Panc1 (cell line): ENCODE data around the gene REXO5. TPM values are rescaled to one million over a fixed set of nuclear protein-coding genes. Genes with fewer than 3 reads are reported as not detected.
A peak's percentile ranks its signal among the peaks of the same experiment; 100 is the strongest.

ENCODE experiments used
- ATAC-seq: fragments of 200-7000 bp; cut with Tn5 transposase; 2 replicates; pipeline ENCODE4 v1.9.1; 2020; ENCODE audit warnings: mild to moderate bottlenecking, moderate library complexity
- BruUV-seq: library from RNA; stranded (reverse); fragments of 400-500 nt; replicated peaks from 2 replicates; lab custom pipeline; 2021; lab: Mats Ljungman, UMichigan
- CTCF ChIA-PET: fragments of 300-600 bp; sonication (Branson Sonifier 250); formaldehyde crosslinking; loops from one replicate; lab custom pipeline; 2022; ENCODE audit warnings: antibody characterized with exemption; lab: Charles Lee
- POLR2A ChIA-PET: fragments of 300-600 bp; sonication (Branson Sonifier 250); formaldehyde crosslinking; loops from one replicate; lab custom pipeline; 2022; ENCODE audit warnings: antibody characterized with exemption; lab: Charles Lee
- DNase-seq: peaks from one replicate; pipeline ENCODE4 v3.0.0-alpha.2; 2010; ENCODE audit warnings: low read depth, low spot score
- H3K27ac ChIP-seq: 2 replicates; pipeline ENCODE4 v1.5.1; 2011; ENCODE audit warnings: mild to moderate bottlenecking, low read length, inconsistent platforms
- H3K27me3 ChIP-seq: fragments of 200-500 bp; sonication (Bioruptor generic); 2 replicates; pipeline ENCODE4 v1.6.0; 2014; ENCODE audit warnings: low read length, inconsistent platforms; ENCODE audit not compliant: control insufficient read depth, insufficient read depth
- H3K36me3 ChIP-seq: fragments of 200-500 bp; sonication (Bioruptor generic); 2 replicates; pipeline ENCODE4 v1.5.1; 2014; ENCODE audit warnings: inconsistent platforms, mild to moderate bottlenecking, low read length, moderate library complexity; ENCODE audit not compliant: control insufficient read depth, insufficient read depth
- H3K4me1 ChIP-seq: 2 replicates; pipeline ENCODE4 v1.5.1; 2011; ENCODE audit warnings: inconsistent platforms, mild to moderate bottlenecking, low read length, moderate library complexity; ENCODE audit not compliant: control insufficient read depth, insufficient read depth
- H3K4me3 ChIP-seq, 2 experiments: 2 replicates each; pipeline ENCODE4 v1.5.1; 2011 to 2012; ENCODE audit warnings: low read depth in 2 of 2, low read length in 2 of 2, mild to moderate bottlenecking in 2 of 2, inconsistent platforms in 1 of 2, moderate library complexity in 1 of 2
- H3K9me3 ChIP-seq: fragments of 200-500 bp; sonication (Bioruptor generic); 2 replicates; pipeline ENCODE4 v1.5.1; 2014; ENCODE audit warnings: low read depth, mild to moderate bottlenecking, inconsistent platforms, low read length, moderate library complexity; ENCODE audit not compliant: control insufficient read depth, insufficient read depth
- POLR2AphosphoS5 ChIP-seq: IDR thresholded peaks from 2 replicates; pipeline ENCODE4 v1.6.1; 2012; ENCODE audit warnings: mild to moderate bottlenecking, low read depth, low read length, moderate library complexity
- SIN3A ChIP-seq: IDR thresholded peaks from 2 replicates; pipeline ENCODE4 v1.6.1; 2012; ENCODE audit warnings: low read depth, mild to moderate bottlenecking, low read length, moderate library complexity, borderline replicate concordance; ENCODE audit not compliant: insufficient read depth
- TCF7L2 ChIP-seq: IDR thresholded peaks from 2 replicates; pipeline ENCODE4 v1.6.1; 2011; ENCODE audit warnings: mild to moderate bottlenecking, low read depth, low read length, inconsistent platforms
- in situ Hi-C: cut with HindIII; loops from 2 replicates; pipeline ENCODE4 v1.10.0; 2016; ENCODE audit warnings: low sequenced_read_pairs, low pct_unique_long_range_greater_than_20kb
- intact Hi-C: fragments of 100-400 bp; cut with micrococcal nuclease; formaldehyde crosslinking; loops from one replicate; pipeline ENCODE4 v1.10.0; 2022; ENCODE audit not compliant: unreplicated experiment
- total RNA-seq: library from RNA; stranded (reverse); gene quantifications from one replicate; pipeline ENCODE4 v1.2.1, GENCODE V29; 2021; ENCODE audit not compliant: unreplicated experiment
- TF ChIP-seq, protein P1 (sequence below), 2 experiments: IDR thresholded peaks; 2 replicates each; pipeline ENCODE4 v1.6.1; 2011 to 2012; ENCODE audit warnings: low read depth in 2 of 2, control low read depth in 1 of 2, low read length in 1 of 2, mild to moderate bottlenecking in 1 of 2, moderate library complexity in 1 of 2; ENCODE audit not compliant: insufficient read depth in 1 of 2
- TF ChIP-seq, protein P2 (sequence below): fragments of 450-650 bp; IDR thresholded peaks from 2 replicates; pipeline ENCODE4 v1.5.1; 2017; ENCODE audit warnings: mild to moderate bottlenecking

REXO5 gene
- total RNA-seq, 1 experiment from 2014 or later, result 13.6 TPM

DNA sequence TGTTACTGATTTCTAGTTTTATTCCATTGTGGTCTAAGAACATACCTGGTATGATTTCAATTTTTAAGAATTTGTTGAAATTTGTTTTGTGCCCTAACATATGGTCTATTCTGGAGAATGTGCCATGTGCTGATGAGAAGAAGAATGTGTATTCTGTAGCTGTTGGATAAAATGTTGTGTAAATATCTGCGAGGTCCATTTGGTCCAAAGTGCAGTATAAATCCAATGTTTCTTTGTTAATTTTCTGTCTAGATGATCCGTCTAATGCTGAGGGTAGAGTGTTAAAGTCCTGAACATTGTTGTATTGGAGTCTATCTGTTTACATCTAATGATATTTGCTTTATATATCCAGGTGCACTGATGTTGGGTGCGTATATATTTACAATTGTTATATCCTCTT, 32.6 kb upstream of the REXO5 start:
- POLR2A ChIA-PET, result no interaction called here
- H3K4me1 ChIP-seq, result no peaks in the 10 kb centered on the region
- ATAC-seq (no peak), DNase-seq (no peak)
- TF ChIP-seq SIN3A (no peak), POLR2AphosphoS5 (no peak), TCF7L2 (no peak)
- TF ChIP-seq, protein P1, sequence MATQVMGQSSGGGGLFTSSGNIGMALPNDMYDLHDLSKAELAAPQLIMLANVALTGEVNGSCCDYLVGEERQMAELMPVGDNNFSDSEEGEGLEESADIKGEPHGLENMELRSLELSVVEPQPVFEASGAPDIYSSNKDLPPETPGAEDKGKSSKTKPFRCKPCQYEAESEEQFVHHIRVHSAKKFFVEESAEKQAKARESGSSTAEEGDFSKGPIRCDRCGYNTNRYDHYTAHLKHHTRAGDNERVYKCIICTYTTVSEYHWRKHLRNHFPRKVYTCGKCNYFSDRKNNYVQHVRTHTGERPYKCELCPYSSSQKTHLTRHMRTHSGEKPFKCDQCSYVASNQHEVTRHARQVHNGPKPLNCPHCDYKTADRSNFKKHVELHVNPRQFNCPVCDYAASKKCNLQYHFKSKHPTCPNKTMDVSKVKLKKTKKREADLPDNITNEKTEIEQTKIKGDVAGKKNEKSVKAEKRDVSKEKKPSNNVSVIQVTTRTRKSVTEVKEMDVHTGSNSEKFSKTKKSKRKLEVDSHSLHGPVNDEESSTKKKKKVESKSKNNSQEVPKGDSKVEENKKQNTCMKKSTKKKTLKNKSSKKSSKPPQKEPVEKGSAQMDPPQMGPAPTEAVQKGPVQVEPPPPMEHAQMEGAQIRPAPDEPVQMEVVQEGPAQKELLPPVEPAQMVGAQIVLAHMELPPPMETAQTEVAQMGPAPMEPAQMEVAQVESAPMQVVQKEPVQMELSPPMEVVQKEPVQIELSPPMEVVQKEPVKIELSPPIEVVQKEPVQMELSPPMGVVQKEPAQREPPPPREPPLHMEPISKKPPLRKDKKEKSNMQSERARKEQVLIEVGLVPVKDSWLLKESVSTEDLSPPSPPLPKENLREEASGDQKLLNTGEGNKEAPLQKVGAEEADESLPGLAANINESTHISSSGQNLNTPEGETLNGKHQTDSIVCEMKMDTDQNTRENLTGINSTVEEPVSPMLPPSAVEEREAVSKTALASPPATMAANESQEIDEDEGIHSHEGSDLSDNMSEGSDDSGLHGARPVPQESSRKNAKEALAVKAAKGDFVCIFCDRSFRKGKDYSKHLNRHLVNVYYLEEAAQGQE (IDR thresholded peaks at IDR 0.05; ENCODE audit: insufficient read depth in 1 of 2, low read depth in 2 of 2, low read length in 1 of 2), result no peak
- TF ChIP-seq, protein P2, sequence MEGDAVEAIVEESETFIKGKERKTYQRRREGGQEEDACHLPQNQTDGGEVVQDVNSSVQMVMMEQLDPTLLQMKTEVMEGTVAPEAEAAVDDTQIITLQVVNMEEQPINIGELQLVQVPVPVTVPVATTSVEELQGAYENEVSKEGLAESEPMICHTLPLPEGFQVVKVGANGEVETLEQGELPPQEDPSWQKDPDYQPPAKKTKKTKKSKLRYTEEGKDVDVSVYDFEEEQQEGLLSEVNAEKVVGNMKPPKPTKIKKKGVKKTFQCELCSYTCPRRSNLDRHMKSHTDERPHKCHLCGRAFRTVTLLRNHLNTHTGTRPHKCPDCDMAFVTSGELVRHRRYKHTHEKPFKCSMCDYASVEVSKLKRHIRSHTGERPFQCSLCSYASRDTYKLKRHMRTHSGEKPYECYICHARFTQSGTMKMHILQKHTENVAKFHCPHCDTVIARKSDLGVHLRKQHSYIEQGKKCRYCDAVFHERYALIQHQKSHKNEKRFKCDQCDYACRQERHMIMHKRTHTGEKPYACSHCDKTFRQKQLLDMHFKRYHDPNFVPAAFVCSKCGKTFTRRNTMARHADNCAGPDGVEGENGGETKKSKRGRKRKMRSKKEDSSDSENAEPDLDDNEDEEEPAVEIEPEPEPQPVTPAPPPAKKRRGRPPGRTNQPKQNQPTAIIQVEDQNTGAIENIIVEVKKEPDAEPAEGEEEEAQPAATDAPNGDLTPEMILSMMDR, result no peak
- intact Hi-C loops (no loop called here), in situ Hi-C loops (no loop called here)
- CTCF ChIA-PET, result no interaction called here
- BruUV-seq, result no TSS peak
- H3K27ac ChIP-seq, result no peak overlapping the region
- peaks cover 3% of the 10 kb centered on the region; the same call in 1 of the 2 replicates for H3K27me3 ChIP-seq
- H3K36me3 ChIP-seq, result no peaks in the 10 kb centered on the region
- no peaks in the 10 kb centered on the region for H3K9me3 ChIP-seq
- H3K4me3 ChIP-seq, result no peak overlapping the region

DNA sequence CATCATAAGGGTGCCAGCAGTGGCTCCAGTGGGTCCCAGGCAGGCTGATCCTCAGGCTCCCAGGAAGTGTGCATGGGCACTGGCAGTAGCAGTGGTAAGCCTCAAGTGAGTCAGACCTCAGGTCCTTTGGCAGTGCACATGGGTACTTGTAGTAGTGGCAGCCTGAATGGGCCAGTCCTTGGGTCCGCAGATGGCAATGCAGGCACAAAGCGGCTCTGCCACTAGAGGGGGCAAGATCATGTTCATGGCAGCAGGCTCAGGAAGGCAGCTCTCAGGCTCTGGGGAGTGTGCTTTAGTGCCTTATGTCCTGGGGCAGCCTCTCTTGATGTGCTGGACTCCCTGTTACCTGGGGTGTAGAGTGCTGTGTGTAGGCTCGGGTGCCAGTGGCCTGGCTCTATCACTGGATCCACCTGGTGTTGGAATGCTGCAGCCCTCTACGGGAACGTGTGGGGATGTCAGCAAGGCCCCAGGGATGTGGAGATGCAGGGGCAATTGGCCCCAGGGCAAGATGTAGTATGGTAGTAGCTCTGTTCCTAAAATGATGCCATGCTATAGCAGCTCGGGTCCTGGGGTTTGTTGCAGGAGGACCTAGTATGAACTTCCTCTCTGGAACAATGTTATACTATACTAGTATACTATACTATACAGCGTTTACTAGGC, 31.5 kb upstream of the REXO5 start:
- Histone ChIP-seq H3K36me3 (no peaks in the 10 kb centered on the region), H3K27me3 (peaks cover 3% of the 10 kb centered on the region; the same call in 1 of the 2 replicates), H3K4me1 (no peaks in the 10 kb centered on the region), H3K4me3 (no peak overlapping the region), H3K27ac (no peak overlapping the region), H3K9me3 (no peaks in the 10 kb centered on the region)
- CTCF ChIA-PET, result interaction anchor here (0.5 kb wide), 1 partner anchor 33 kb away, joined by 5 read pairs; no protein-coding TSS in a partner anchor
- in situ Hi-C loops (no loop called here), intact Hi-C loops (no loop called here)
- TF ChIP-seq SIN3A, result no peak
- TF ChIP-seq, protein P2, result peak; percentile 90
- peak; percentile 98 for ATAC-seq
- DNase-seq, result peak; percentile 73
- BruUV-seq, result no TSS peak
- POLR2A ChIA-PET, result no interaction called here
